HL-60 (cell line): ENCODE results near the gene THAP7.

Experiments
- CTCF ChIP-seq: IDR thresholded peaks from one replicate; pipeline ENCODE4 v1.5.1; 2011; ENCODE audit warnings: low read length, control low read depth, inconsistent platforms; ENCODE audit not compliant: insufficient read depth
- GABPA ChIP-seq: IDR thresholded peaks from 2 replicates; pipeline ENCODE4 v1.6.1; 2012; ENCODE audit warnings: low read depth
- POLR2AphosphoS5 ChIP-seq: IDR thresholded peaks from 2 replicates; pipeline ENCODE4 v1.6.1; 2012; ENCODE audit warnings: low read depth
- REST ChIP-seq: IDR thresholded peaks from 2 replicates; pipeline ENCODE4 v1.6.1; 2012; ENCODE audit warnings: low read depth; ENCODE audit not compliant: insufficient replicate concordance
- SPI1 ChIP-seq: IDR thresholded peaks from 2 replicates; pipeline ENCODE4 v1.6.1; 2012; ENCODE audit warnings: low read depth, mild to moderate bottlenecking, borderline replicate concordance

GRCh38 chr22:20982563-20982882, 19.4 kb downstream of the THAP7 start:
- TF ChIP-seq CTCF (no peak), REST (no peak), POLR2AphosphoS5 (no peak), GABPA (no peak), SPI1 (no peak)
